Activated gamma-delta T cell treated with anti-CD3 and anti-CD28 coated beads, Interleukin-2, amount 50 U/mL, for 16 hours (primary cell): ENCODE measurements around the gene LAX1.

Experiments used
- DNase-seq: peaks from one replicate; pipeline ENCODE4 v3.0.0-alpha.2; 2020; ENCODE audit warnings: low read depth

Gene LAX1

DNA sequence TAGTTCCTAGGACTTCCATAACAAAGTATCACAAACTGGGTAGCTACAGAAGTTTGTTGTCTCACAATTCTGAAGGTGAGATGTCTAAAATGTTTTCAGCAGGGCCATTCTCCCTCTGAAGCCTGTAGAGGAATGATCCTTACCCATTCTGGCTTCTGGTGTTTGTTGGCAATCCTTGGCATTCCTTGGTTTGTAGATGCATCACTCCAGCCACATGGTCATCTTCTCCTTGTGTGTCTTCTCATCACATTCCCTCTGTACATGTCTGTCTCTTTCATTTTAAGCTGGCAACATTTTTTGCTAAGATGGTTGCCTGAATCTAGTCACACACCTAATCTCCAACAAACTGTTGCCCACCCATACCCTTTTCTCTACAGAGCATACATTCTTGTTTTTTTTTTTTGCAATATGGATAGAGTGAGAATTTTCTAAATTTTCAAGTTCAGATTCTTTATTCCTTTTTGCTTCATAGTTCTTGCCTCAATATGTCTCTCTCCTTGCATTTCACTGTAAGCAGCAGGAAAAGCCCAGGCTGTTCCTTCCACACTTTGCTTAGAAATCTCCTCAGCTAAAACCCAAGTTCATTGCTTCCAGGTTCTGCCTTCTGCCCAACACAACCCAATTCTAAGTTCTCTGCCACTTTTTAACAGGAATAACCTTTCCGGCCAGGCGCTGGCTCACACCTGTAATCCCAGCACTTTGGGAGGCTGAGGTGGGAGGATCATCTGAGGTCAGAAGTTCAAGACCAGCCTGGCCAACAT, 48.8 kb downstream of the LAX1 start:
- DNase-seq, result no peak

DNA sequence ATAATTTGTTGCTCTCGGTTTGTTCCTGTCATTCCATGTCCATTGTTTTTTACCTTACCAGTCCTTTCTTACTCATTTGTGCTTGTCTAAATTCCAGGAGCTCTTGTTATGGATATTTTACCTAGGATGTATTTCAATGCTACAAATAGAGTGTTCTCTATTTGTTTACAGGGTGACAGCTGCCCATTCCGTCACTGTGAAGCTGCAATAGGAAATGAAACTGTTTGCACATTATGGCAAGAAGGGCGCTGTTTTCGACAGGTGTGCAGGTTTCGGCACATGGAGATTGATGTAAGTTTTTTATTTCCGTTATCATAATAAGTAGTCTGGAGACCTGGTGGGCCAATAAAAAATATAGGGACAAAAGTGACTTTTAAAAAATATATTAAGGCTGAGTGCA, 53.4 kb downstream of the LAX1 start:
- no peak for DNase-seq

DNA sequence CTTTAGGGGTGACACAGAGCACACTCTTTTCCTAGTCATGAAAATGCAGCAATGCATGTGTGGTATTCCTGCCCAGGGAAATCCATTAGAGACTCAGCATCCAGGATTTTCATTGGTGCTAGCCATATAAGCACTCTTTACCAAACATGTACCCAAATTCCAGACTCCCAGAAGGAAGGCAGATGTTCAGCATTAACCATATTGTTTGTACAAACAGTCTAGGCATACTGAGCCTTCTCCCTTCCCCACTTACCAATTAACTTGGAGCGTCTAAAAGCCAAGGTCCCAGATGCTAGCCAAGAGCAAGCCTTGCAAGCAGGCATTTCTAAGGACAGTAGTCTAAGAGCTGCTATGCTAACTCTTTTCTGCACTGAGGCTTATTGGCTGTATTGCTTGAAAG, 58.3 kb downstream of the LAX1 start:
- no peak for DNase-seq
